Testis (tissue), 3 donors: Measurements from ENCODE around the gene ADAMTS15. TPM values are rescaled to one million over a fixed set of nuclear protein-coding genes. Genes with fewer than 3 reads are reported as not detected.

Experiments
- DNase-seq: peaks from one replicate; pipeline ENCODE4 v3.0.0-alpha.2; 2019
- H3K27ac ChIP-seq, 2 donors: fragments of 200-600 bp; sonication (generic); one replicate each; pipeline ENCODE4 v1.5.1; 2019
- H3K27me3 ChIP-seq: fragments of 200-600 bp; sonication (generic); one replicate; pipeline ENCODE4 v1.5.1; 2019
- H3K36me3 ChIP-seq: fragments of 200-600 bp; sonication (generic); one replicate; pipeline ENCODE4 v1.5.1; 2017; ENCODE audit warnings: low read depth; ENCODE audit errors: missing control alignments
- H3K4me1 ChIP-seq: fragments of 200-600 bp; sonication (generic); one replicate; pipeline ENCODE4 v1.5.1; 2019
- H3K4me3 ChIP-seq, 2 donors: fragments of 200-600 bp; sonication (generic); one replicate each; pipeline ENCODE4 v1.5.1; 2017 to 2019
- H3K9me3 ChIP-seq: fragments of 200-600 bp; sonication (generic); one replicate; pipeline ENCODE4 v1.5.1; 2017
- POLR2A ChIP-seq: fragments of 450-650 bp; IDR thresholded peaks from one replicate; pipeline ENCODE4 v1.6.1; 2017; ENCODE audit warnings: antibody characterized with exemption, mild to moderate bottlenecking, moderate library complexity
- WGBS, 2 donors: methylation state at CpG; one replicate each; pipeline ENCODE4 v1.1.5; 2018; 5-methylcytosine and 5-hydroxymethylcytosine counted together
- intact Hi-C: fragments of 100-400 bp; cut with DNase I; formaldehyde crosslinking; loops from one replicate; pipeline ENCODE4 v1.15.1; 2023; ENCODE audit warnings: low total_unique reads
- polyA plus RNA-seq: library from polyadenylated mRNA; stranded (reverse); fragments of 350-450 nt; fragmentation: Illumina TruSeq; extraction: RNeasy Lipid Tissue Mini Kit (QIAGEN cat#74804); gene quantifications from one replicate; pipeline ENCODE4 v1.2.3, GENCODE V29; 2014; ENCODE audit warnings: low read depth, low replicate concordance; ENCODE audit not compliant: insufficient read depth
- total RNA-seq, 2 donors: library from RNA; depleted of rRNA; stranded (reverse); fragments of >200 nt; gene quantifications; one replicate each; pipeline ENCODE4 v1.2.3, GENCODE V29; 2016
- TF ChIP-seq, protein P1 (sequence below), 3 experiments: fragments of 450-650 bp in 2 of 3; fragments of 200-600 bp in 1 of 3; sonication (generic) in 1 of 3; IDR thresholded peaks; one replicate each; pipeline ENCODE4 v1.5.1; 2016 to 2019; ENCODE audit warnings: antibody characterized with exemption in 3 of 3, mild to moderate bottlenecking in 2 of 3, moderate library complexity in 1 of 3

Gene ADAMTS15
- total and polyA plus RNA-seq, 3 donors from 2014 or later, result 2.7 to 5.7 (median 2.8) TPM

DNA sequence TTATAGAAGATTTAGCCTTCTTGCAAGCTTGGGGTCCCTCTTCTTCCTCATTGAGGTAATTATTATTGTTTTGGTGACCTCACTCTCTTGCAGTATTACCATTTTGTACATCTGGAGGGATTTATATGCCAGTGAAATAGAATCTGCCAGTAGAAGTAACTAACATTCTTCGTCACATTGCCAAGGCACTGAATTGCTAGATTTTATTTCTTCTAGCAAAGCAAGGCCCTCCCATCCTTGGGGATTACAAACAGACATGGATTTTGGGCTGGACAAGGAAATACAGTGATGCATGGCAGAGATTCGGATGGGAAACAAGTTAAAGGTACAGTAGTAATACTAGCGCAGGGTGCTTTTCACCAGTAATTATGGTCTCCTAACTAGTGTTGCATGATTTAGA is 7.8 kb downstream of the ADAMTS15 start:
- no peak overlapping the region for H3K27ac ChIP-seq
- H3K9me3 ChIP-seq, result no peaks in the 10 kb centered on the region
- H3K27me3 ChIP-seq, result no peaks in the 10 kb centered on the region
- TF ChIP-seq, protein P1, sequence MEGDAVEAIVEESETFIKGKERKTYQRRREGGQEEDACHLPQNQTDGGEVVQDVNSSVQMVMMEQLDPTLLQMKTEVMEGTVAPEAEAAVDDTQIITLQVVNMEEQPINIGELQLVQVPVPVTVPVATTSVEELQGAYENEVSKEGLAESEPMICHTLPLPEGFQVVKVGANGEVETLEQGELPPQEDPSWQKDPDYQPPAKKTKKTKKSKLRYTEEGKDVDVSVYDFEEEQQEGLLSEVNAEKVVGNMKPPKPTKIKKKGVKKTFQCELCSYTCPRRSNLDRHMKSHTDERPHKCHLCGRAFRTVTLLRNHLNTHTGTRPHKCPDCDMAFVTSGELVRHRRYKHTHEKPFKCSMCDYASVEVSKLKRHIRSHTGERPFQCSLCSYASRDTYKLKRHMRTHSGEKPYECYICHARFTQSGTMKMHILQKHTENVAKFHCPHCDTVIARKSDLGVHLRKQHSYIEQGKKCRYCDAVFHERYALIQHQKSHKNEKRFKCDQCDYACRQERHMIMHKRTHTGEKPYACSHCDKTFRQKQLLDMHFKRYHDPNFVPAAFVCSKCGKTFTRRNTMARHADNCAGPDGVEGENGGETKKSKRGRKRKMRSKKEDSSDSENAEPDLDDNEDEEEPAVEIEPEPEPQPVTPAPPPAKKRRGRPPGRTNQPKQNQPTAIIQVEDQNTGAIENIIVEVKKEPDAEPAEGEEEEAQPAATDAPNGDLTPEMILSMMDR (IDR thresholded peaks at IDR 0.05), result no peak
- TF ChIP-seq POLR2A, result no peak
- intact Hi-C loops, result no loop called here
- H3K4me1 ChIP-seq, result no peaks in the 10 kb centered on the region
- no peak for DNase-seq
- H3K4me3 ChIP-seq, result no peak overlapping the region
- H3K36me3 ChIP-seq, result no peaks in the 10 kb centered on the region
- 78 to 89% methylated on average over 3 of the region's 3 CpGs for WGBS, 2 donors

DNA sequence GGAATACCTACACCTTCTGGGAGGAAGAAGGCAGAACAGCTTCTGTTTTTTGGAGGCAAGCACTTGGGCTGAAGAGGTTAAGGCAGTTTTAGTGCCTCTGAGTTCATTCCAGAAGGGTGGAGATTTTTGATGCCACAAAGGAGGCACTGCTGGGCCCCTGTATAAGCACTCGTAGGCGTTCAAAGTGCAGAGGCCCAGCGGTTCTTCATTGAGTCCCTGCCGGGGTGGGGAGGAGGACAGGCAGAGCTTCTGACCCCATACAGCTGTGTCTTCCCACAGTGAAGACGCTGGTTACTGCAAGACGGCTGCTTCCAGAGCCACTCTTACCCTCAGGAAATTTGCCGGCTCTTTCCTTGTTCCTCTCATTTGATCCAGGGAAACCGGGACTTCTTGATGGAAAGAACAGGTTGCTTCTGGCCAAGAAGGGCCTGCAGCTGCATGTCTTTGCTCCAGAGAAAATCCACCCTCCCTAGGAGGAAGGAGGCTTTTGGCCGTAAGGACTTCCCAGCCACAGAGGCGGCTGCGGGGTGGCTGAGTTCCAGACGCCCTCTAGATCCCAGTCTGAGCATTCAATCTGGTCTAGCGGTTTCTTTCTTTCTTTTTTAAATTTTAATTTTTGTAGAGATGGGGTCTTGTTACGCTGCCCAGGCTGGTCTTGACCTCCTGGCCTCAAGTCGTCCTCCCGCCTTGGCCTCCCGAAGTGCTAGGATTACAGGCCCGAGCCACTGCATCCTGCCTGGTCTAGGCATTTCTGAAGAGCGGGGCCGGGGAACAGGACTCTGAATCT is 9.4 kb downstream of the ADAMTS15 start:
- intact Hi-C loops, result no loop called here
- Histone ChIP-seq H3K9me3 (no peaks in the 10 kb centered on the region), H3K4me1 (no peaks in the 10 kb centered on the region), H3K27me3 (no peaks in the 10 kb centered on the region), H3K36me3 (no peaks in the 10 kb centered on the region), H3K27ac (peak overlapping the region in 1 of 2 donors; percentile 30), H3K4me3 (no peak overlapping the region)
- WGBS, 2 donors, result 50 to 70% methylated on average over 11 to 20 of the region's 20 CpGs
- DNase-seq, result no peak
- TF ChIP-seq POLR2A, result no peak
- TF ChIP-seq, protein P1 (IDR thresholded peaks at IDR 0.05), result no peak

DNA sequence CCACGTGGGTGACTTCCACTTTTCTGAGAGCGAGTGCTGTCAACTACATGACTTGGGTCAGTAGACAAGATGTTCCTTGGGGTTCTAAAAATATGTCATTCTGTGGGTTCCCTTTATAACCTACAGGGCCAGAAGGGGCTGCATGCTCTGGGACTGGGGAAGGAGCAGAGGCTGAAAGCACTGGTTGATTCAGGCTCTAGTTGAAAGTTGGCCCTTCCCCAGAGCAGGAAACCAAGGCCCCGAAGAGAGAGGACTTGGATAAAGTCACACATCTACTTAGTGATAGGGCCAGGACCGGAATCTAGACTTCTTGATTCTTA is 9.9 kb downstream of the ADAMTS15 start:
- no peaks in the 10 kb centered on the region for H3K9me3 ChIP-seq
- H3K27me3 ChIP-seq, result no peaks in the 10 kb centered on the region
- TF ChIP-seq POLR2A, result no peak
- TF ChIP-seq, protein P1 (IDR thresholded peaks at IDR 0.05), result no peak
- no peaks in the 10 kb centered on the region for H3K4me1 ChIP-seq
- intact Hi-C loops, result no loop called here
- H3K4me3 ChIP-seq, result no peak overlapping the region
- peak overlapping the region in 1 of 2 donors; percentile 30 for H3K27ac ChIP-seq
- H3K36me3 ChIP-seq, result no peaks in the 10 kb centered on the region
- WGBS, 2 donors, result 73% methylated on average over 4 of the region's 4 CpGs; no CpG with 5 or more reads in 1 of the 2 donors
- DNase-seq, result no peak

DNA sequence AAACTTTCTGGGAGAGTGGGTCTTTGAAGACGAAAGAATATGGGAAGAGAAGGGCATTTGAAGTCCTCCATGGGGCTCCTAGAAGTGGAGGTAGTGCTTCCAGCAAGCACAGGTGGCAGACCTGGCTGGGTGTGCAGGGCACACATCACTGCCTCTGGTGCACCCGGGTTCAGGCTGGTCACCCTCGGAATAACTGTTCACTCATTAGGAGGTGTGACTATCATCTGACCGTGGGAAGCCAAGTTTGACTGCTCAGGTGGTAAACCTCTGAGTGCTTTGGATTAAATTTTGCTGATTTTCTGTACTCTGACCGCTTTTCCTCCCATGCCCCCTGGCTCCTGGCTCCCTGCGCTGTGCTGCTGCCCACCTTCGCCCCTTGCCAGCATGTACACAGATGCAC is 11.1 kb downstream of the ADAMTS15 start:
- intact Hi-C loops, result no loop called here
- no peak for TF ChIP-seq POLR2A
- Histone ChIP-seq H3K36me3 (no peaks in the 10 kb centered on the region), H3K9me3 (no peaks in the 10 kb centered on the region), H3K27ac (no peak overlapping the region), H3K4me1 (no peaks in the 10 kb centered on the region), H3K4me3 (no peak overlapping the region), H3K27me3 (no peaks in the 10 kb centered on the region)
- 91 to 96% methylated on average over 6 to 7 of the region's 7 CpGs for WGBS, 2 donors
- no peak for DNase-seq

DNA sequence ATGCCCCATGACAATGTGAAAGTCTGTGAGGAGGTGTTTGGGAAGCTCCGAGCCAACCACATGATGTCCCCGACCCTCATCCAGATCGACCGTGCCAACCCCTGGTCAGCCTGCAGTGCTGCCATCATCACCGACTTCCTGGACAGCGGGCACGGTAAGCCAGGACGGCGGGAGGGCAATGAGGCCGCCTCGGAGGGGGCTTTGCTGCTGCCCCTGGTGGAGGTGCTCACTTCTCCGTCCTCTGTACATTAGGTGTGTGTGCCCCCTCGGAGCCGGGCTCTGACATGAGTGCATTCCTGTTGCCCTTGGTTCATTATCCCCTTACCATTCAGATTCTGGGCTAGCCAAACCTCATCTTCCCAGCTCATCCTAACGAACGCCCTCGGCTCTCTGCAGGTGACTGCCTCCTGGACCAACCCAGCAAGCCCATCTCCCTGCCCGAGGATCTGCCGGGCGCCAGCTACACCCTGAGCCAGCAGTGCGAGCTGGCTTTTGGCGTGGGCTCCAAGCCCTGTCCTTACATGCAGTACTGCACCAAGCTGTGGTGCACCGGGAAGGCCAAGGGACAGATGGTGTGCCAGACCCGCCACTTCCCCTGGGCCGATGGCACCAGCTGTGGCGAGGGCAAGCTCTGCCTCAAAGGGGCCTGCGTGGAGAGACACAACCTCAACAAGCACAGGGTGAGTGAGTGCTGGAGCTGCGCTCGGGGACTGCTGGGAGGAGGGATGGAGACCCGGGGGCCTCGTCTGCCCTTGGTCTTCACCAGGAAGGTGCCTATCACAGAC is 13.8 kb downstream of the ADAMTS15 start:
- H3K36me3 ChIP-seq, result no peaks in the 10 kb centered on the region
- H3K27ac ChIP-seq, result no peak overlapping the region
- no peaks in the 10 kb centered on the region for H3K9me3 ChIP-seq
- intact Hi-C loops, result no loop called here
- TF ChIP-seq, protein P1 (IDR thresholded peaks at IDR 0.05), result no peak
- no peak for TF ChIP-seq POLR2A
- 90 to 93% methylated on average over 21 to 31 of the region's 31 CpGs for WGBS, 2 donors
- no peak for DNase-seq
- no peaks in the 10 kb centered on the region for H3K27me3 ChIP-seq
- H3K4me1 ChIP-seq, result no peaks in the 10 kb centered on the region
- H3K4me3 ChIP-seq, result no peak overlapping the region
